HG03066 (cell line): Measurements from ENCODE around the gene SYTL1.

ENCODE experiments used
- ATAC-seq: cut with Tn5 transposase; IDR thresholded peaks from one replicate; pipeline ENCODE4 v1.9.1; 2021; ENCODE audit warnings: low read depth; ENCODE audit not compliant: unreplicated experiment

SYTL1 gene

DNA sequence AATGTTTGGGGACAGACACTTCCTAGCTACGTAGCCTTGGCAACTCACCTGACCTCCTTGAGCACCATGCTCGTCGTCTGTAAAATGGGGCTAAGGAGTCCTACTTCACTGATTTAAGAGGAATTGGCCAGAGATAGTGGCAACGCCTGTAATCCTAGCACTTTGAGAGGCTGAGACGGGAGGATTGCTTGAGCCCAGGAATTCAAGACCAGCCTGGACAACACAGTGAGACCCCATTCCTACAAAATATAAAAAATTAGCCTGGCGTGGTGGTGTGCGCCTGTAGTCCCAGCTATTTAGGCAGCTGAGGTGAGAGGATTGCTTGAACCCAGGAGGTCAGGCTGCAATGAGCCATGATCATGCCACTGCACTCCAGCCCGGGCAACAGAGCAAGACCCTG is 4.5 kb downstream of the SYTL1 start:
- ATAC-seq: no peak

DNA sequence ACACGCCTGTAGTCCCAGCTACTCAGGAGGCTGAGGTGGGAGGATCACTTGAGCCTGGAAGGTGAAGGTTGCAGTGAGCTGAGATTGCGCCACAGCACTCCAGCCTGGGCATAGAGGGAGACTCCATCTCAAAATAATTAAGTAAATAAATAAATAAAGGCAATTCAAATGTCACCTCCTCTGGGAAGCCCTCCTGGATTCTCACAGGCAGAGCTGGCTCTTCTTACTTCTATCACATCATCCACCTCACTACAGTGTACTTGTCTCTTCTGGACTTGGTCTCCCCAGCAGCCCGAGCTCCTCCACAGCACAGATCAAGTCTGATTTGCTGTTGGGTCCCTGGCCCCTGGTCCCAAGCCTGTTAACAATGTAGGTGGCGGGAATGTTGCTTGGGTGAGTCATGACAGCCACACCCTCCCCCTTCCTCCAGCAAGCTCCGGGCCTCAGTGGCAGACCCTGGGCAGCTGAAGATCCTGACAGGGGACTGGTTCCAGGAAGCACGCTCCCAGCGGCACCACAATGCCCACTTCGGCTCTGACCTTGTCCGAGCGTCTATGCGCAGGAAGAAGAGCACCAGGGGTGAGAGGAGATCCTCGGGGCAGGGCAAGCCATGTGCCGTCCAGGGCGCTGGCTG is 5.3 kb downstream of the SYTL1 start:
- ATAC-seq: no peak

DNA sequence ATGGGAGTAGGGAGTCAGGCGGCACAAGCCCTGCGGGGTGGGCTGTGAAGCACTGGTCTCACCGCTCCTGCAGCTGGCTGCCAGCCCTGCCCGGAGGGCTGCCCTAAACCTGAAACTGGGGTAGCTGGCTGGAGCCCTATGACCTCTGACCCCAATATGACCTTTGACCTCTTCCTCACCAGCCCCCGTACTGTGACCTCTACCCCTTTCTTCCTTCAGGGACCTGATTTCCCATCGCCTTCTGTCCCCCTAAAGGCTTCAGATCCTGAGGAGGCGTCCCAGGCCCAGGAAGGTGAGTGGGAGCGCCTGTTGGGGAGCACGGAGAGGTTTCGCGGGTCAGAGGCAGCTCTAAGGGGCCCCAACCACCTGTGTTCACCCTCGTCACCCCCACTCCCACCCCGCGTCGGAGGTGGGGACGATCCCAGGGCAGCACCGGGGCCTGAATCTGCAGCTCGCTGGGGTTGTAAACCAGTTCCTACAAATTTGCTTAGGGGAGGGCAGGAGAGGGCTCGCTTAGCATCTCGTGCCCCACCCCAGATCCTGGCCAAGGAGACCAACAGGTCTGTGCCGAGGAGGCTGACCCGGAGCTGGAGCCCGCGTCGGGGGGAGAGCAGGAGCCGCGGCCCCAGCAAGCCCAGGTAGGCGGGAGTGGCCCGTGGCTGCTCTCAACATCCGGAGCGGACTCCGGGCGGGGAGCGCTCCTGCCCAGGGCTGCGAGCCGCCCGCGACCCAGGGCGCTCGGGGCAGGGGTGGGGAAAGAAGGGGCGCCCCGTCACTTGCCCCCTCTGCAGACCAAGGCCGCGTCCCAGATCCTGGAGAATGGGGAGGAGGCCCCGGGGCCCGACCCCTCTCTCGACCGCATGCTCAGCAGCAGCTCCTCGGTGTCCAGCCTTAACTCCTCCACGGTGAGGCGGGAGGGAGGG is 7.3 kb downstream of the SYTL1 start:
- ATAC-seq: no peak

DNA sequence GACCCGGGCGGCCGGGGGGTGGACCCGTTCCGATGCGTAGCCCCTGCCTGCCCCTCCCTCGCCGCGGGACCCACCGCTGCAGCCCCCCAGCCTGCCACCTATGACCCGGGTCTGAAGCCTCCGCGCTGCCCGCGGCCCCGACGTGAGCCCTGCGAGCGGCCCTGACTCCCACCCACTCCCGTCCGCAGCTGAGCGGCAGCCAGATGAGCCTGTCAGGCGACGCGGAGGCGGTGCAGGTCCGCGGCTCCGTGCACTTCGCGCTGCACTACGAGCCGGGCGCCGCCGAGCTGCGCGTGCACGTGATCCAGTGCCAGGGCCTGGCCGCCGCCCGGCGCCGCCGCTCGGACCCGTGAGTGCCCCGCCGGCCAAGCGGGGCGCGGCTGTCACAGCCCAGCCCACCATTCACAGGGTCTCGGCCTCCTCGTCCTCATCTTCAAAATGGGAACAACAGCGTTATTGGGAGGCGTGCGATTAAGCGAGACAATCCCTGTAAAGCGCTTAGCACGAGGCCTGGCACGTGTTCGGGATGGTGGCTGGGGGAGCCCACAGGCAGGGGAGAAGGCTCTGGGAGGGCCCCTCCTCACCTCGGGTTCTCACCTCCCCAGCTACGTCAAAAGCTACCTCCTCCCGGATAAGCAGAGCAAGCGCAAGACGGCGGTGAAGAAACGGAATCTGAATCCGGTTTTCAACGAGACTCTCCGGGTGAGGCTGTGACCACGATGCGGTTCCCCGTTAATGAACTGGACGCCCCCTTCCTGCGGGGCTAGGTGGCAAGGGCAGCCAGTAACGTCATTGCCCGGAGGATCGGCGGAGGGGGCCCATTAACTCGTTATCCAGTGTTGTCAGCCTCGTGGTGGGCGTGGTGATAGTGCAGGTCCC is 8.2 kb downstream of the SYTL1 start:
- ATAC-seq: no peak

DNA sequence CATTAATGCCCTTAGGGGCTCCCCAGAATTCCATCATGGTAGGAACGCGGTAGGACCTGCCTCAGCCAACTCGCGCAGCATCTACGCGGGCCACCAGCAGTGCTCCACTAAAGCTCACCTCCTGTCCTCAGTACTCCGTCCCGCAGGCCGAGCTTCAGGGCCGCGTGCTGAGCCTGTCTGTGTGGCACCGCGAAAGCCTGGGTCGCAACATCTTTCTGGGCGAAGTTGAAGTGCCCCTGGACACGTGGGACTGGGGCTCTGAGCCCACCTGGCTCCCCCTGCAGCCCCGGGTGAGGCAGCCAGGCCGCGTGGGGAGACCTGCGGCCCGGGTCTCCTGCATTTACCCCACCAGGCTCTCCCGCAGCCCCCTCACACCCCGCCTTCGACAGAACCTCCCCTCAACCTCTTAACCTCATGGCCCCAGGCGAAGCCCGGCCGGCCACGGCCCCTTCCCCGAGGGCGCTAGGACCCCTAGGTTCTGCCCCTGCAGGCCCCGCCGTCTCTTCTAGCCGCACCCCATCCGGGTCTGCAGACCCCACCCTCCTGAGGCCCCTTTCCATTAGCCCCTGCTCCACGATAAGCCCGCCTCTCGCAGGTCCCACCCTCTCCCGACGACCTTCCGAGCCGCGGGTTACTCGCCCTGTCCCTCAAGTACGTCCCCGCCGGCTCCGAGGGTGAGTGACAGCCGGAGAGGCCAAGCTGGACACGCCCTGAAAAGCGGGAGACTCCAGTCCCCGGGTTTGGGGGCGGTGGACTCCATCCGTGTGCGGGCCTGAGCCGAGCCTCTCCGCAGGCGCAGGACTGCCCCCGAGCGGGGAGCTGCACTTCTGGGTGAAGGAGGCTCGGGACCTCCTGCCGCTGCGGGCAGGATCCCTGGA is 9.1 kb downstream of the SYTL1 start:
- no peak for ATAC-seq

DNA sequence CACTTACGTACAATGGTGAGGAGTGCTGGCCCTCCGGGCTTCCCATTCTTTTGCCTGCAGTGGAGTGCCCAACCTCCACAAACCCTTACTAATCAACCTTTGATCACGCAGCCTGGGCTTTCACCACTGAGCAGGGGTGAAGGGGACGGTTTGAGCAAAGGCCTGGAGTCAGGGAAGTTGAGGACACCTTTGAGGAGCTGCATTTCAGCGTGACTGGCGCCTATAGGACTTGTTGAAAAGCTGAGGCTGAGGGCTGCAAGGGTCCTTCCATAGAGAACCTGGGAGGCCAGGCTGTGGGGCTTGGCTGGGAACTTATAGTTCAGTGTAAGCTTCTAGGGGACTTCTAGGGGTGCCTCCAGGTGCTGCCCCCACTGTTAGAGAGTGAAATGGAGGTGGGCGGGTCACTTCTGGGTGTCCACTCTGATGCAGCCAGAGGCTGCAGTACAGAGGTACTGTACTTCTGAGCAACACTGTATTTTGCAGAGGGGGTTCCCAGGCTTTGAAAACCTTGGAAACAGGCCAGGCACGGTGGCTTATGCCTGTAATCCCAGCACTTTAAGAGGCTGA is 9.8 kb downstream of the SYTL1 start:
- ATAC-seq: no peak

DNA sequence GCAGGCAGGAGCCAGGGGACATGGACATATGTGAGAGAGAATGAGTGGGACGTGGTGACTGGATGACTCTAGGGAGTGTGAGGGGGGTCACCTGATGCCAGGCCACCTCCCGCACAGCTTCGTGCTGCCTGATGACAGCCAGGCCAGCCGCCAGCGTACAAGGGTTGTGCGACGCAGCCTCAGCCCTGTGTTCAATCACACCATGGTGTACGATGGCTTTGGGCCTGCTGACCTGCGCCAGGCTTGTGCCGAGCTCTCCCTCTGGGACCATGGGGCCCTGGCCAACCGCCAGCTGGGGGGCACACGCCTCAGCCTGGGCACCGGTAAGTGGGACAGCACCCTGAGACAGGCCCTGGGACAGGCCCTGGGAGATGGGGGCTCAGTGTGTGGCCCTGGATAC is 11.3 kb downstream of the SYTL1 start:
- no peak for ATAC-seq

DNA sequence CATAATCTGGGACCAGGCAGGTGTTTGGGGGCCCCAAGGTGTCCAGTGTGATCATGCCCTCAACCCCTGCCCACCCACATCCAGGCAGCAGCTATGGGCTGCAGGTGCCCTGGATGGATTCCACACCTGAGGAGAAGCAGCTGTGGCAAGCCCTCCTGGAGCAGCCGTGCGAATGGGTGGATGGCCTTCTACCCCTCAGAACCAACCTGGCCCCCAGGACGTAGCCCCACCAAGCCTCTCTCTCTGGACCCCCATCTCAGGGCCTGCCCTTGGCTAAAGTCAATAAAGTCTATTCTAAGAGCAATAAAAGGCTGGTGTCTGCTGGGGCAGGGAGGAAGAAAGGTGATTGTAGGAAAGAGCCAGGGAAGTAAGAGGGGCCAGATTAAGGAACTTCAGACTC is 11.8 kb downstream of the SYTL1 start:
- no peak for ATAC-seq

DNA sequence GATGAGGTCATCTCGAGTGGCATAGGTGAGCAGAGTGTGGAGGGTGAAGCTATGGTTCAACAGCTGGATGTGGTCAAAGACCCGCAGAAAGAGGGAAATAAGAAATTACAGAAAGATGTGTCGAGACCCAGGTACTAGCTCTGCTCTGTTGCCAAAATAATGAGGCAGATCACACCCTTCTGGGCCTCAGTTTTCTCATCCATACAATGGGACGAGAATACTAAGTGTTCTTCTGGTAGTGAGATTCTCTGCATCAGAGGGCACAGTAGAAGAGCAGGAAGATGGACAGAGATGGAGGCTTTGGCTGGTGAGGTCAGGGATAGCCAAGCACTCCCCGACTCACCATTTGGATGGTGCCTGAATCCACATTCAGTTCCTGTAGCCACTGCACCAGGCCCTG is 13.9 kb downstream of the SYTL1 start:
- ATAC-seq: no peak

DNA sequence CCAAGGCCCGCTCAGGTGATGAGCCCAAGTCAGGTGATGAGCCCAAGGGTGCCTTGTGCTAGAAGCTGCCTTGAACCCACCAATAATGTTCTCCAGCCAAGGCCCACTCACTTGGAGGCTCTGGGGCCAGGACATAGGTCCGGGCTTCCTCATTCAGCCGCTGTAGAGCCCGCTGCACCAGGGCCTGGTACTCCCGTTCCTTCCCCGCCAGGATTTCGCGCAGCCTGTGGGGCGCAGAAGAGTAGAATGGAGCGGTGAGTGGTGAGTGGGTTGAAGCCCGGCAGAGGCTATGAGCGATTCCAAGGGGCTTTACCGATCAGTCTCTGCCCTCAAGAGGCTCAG is 14.4 kb downstream of the SYTL1 start:
- ATAC-seq: no peak

DNA sequence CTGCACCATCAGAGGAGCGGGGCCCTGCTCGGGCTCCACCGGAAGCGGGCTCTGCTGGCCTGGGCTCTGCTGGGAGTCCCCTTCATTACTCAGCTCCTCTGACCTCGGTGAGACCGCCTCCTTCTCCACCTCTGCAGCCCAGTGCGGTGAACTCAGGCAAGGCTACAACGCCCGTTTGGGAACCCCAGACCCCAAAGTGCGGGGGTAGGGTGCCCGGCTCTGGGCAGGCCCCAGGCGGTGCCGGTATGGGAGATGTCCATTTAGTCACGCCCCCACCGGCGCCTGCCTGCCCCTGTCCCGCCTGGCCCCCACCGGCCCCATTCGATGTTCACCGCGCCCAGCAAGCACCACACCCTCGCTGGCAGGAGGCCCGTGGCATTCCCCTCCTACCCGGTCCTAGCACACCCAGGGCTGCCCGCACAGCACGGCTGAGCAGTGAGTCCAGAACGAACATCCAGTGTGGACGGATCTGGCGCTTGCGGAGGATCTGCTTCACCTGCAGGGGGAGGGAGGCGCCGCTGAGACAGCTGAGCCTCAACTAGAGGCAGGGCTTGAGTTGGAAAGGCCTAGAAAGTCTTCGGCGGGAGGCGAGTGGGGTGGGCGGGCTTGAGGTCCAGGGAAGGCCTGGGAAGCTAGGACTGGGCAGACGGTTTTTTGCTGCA is 14.9 kb downstream of the SYTL1 start:
- no peak for ATAC-seq

DNA sequence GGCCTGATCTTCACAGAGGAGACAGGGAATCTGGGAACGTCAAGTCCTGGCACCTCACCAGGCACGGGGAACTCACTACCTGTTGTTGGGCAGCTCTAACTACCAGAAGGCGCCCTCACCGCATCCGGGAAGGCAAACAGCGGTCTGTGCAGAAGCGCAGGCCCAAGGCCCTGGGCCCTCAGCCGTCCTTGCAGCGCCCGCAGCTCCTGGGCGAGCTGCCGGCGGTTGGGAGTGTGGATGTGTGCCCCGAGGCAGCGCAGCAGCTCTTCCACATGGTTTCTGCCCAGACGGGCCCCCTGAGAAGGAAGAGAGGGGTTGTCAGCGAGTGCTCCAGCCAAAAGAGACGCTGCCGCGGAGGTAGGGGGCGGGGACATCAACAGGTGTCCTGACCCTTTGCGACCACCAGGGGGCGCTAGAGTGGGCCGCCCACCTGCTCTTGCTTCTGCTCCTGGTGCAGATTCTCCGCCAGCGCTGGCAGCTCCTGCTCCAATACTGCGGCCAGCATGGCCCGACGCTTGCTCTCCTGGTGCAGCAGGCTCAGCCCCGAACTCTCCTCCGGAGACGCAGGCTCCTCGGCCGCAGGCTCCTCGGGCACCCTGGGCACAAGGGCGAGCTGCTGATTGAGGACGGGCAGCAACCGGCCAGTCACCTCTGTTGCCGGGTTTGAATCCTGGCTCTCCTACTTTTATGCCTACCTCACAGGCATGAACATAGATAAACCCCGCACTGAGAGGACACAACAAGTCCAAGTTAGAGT is 15.6 kb downstream of the SYTL1 start:
- no peak for ATAC-seq

DNA sequence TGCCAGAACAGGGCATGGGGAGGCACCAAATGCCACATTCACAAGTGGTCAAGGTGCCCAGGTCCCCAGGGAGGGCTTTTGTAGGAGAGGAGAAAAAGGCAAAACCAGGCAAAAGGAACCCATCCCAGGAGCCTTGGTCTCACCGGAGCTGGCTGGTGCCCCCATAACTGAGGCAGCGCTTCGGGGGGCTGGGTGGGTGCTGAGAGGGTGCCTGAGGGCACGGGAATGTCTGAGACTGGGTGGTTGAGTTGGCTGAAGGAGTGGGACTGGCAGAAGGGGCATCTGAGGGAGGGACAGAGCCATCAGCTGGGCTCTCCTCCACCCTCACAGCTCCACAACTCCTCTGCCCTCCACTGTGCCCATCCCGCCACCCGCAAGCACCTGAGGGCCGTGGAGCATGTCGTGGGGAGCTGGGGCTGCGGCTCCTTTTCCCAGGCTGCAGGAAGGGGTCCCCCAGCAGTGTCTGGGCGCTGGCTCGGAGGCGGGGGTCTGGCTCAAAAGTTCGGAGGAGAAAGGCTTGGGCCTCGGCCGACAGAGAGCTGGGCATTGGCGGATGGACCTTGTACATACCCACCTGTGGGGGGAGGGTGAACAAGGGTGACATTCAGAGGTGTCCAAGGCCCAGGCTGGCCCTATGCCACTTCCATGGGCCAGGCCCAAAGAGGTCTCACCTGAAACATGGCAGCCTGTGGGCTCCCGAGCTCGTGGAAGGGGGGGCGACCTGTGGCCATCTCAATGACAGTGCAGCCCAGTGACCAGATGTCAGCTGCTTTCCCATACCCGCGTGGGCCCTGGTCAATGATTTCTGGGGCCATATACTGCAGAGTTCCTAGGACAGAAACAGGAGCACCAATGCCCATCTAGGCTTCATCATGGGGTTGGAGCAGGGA is 16.5 kb downstream of the SYTL1 start:
- no peak for ATAC-seq

DNA sequence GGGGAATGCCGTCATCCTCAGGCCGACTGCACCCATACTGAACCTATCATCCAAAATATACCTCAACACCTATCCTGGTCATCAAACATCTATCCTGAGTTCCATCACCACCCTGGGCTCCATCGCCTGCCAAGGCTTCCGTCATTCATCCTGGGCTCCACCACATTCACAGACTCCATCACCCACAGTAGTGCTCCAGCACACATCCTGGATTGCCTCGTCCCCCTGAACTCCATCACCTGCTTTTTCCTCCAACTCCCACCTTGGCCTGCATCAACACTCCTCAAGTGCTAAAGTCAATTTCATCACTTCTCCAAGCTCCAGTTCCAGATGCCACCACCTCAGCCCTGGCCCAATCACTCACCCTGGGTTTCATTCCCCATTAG is 17.1 kb downstream of the SYTL1 start:
- no peak for ATAC-seq

DNA sequence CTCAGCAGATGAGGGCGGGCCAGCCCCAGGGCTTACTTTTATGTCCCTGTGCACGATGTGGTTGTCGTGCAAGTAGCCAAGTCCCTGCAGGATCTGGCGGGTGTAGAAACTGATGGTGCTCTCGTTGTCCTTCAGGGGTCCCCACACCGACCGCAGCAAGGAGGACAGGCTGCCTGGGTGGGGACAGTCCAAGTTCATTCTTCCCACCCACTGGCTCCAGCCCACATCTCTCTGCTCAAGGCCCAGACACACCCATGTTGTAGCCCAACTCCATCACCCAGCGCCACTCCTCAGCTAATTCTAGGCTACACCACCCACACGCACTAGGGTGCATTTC is 18.0 kb downstream of the SYTL1 start:
- no peak for ATAC-seq

DNA sequence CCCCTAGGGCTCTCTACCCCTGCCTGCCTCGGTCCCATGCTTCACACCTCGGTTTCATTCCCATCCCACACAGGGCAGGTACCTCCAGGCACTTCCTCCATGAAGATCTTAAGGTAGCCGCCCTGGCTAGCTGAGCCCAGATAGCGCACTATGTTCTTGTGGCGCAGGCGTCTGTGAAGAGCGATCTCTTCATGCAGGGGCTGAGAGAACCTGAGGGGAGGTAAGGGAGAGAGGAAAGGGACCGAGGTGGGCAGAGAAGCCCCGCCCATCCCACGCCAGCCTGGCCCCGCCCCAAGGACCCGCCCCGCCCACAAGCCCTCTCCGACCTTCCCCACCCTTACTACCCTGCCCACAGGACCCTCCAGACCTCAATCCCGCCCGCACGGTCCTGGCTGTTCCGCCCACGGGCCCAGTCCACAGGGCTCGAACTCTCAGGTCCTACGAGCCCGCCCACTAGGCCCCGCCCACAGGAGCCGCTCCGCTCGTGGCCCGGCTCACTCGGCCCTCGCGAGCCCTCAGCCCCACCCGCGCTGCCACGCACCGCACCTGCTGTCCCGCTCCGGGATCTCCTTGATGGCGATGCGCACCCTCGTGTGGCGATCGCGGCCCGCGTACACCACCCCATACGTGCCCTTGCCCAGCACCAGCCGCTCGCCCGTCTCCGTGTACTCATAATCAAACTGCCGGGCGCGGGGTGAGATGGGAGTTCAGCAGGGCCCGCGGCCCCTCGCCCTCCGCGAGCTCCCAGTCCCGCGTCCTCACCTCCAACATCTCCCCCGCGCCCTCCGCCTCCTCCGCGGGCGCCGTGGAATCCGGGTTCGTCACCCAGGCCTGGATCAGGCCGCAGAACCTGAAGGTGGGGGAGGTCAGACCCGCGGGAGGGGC is 18.6 kb downstream of the SYTL1 start:
- ATAC-seq: no peak

DNA sequence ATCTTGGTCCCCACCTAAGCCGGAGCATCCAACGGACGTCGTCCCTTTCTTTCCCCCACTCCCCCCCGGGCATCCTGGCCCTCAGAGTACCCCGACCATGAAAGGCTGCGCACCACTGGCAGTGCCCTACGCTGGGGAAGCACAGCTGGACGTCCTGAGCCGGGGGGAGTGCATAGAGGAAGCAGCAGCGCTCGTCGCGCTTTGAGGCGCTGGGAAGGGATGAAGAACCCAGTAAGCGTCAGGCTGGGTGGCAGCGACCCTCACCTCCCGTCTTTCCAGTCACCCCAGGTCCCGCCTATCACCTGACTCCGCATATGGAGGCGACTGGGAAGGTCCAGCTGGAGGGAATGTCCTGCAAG is 19.2 kb downstream of the SYTL1 start:
- no peak for ATAC-seq
